Lower leg skin (tissue), 4 donors: ENCODE data around the gene APOD. TPM values are rescaled to one million over a fixed set of nuclear protein-coding genes. Genes with fewer than 3 reads are reported as not detected.

Source experiments
- DNase-seq, 2 donors: peaks; one replicate each; pipeline ENCODE4 v3.0.0-alpha.2; 2019; ENCODE audit warnings: low spot score in 2 of 2
- H3K4me3 ChIP-seq: fragments of 200-600 bp; sonication (generic); 2 replicates; pipeline ENCODE4 v1.5.1; 2017; ENCODE audit warnings: mild to moderate bottlenecking, low read depth; ENCODE audit not compliant: poor library complexity, severe bottlenecking
- POLR2A ChIP-seq, 2 donors: fragments of 450-650 bp; IDR thresholded peaks; one replicate each; pipeline ENCODE4 v1.6.1; 2016 to 2017; ENCODE audit warnings: antibody characterized with exemption in 2 of 2, mild to moderate bottlenecking in 1 of 2, moderate library complexity in 1 of 2
- WGBS, 2 donors: methylation state at CpG; one replicate each; pipeline ENCODE4 v1.1.5; 2018; 5-methylcytosine and 5-hydroxymethylcytosine counted together
- intact Hi-C: fragments of 100-400 bp; cut with DNase I; formaldehyde crosslinking; loops from one replicate; pipeline ENCODE4 v1.15.0; 2023; ENCODE audit warnings: low total_unique reads
- total RNA-seq, 4 donors: library from RNA; depleted of rRNA; stranded (reverse); fragments of >200 nt; gene quantifications; one replicate each; pipeline ENCODE4 v1.1.0, GENCODE V29; 2016
- TF ChIP-seq, protein P1 (sequence below), 3 donors: fragments of 450-650 bp; IDR thresholded peaks; one replicate each; pipeline ENCODE4 v1.5.1; 2016; ENCODE audit warnings: antibody characterized with exemption in 3 of 3, mild to moderate bottlenecking in 3 of 3, moderate library complexity in 2 of 3

Gene APOD
- total RNA-seq, 4 donors from 2014 or later: 201 to 766 (median 373) TPM

DNA sequence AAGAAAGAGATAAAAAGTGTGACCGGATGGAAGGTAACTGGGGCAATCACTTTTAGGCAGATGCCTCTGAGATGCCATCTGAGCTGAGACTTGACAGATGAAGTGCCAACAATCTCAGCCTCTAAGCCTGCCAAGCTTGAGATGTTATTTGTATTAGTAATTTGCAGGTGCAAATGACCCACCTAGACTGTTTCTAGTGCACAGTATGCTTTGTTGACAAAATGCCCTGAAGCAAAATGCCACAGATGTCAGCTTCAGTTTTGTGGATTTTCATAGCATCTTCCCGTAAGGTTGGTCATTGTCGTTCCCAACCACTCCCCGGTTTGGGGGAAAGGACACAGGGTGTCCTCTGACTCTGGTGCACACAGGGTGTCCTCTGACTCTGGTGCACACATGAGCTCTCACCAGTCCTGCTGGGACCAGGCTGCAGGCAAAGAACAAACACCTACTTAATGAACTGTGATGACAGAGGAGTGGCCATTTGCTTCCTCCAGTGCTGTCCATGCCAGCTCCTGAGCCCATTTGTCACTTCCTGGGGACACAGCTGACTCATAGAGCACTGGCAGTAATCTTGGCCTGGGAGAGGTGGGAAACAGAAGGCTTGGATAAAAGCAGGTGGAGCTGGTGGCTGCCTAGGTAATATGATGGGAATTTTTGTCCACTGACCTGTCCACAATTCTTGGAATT, 23.9 kb downstream of the APOD start:
- 81 to 83% methylated on average over 4 of the region's 4 CpGs for WGBS, 2 donors
- peak in 1 of 2 donors; percentile 60 for DNase-seq
- intact Hi-C loops: no loop called here
- TF ChIP-seq POLR2A (IDR thresholded peaks at IDR 0.05): no peak
- TF ChIP-seq, protein P1, sequence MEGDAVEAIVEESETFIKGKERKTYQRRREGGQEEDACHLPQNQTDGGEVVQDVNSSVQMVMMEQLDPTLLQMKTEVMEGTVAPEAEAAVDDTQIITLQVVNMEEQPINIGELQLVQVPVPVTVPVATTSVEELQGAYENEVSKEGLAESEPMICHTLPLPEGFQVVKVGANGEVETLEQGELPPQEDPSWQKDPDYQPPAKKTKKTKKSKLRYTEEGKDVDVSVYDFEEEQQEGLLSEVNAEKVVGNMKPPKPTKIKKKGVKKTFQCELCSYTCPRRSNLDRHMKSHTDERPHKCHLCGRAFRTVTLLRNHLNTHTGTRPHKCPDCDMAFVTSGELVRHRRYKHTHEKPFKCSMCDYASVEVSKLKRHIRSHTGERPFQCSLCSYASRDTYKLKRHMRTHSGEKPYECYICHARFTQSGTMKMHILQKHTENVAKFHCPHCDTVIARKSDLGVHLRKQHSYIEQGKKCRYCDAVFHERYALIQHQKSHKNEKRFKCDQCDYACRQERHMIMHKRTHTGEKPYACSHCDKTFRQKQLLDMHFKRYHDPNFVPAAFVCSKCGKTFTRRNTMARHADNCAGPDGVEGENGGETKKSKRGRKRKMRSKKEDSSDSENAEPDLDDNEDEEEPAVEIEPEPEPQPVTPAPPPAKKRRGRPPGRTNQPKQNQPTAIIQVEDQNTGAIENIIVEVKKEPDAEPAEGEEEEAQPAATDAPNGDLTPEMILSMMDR (IDR thresholded peaks at IDR 0.05): no peak
- no peak overlapping the region for H3K4me3 ChIP-seq

DNA sequence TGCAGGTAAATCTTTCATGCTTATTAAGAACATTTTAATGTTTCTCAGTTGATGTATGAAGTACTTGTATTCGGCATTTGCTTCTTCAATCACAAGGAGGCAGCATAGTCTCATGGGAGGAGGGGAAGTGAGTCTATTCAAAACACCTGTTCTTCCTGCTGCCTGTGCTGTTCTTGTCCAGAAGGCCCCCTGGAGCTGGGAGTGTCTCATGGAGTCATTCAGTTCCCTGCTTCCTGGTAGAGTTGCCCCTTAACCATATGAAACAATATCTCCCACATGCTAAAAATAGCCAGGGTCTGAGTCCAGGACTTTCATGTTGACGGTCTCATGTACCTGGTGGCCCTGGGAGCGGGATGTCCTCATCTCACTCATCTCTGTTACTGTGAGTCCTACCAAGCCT, 25.1 kb downstream of the APOD start:
- H3K4me3 ChIP-seq: no peak overlapping the region
- WGBS, 2 donors: 57 to 69% methylated on average over 3 of the region's 3 CpGs
- DNase-seq: no peak
- no peak for TF ChIP-seq POLR2A (IDR thresholded peaks at IDR 0.05)
- intact Hi-C loops: no loop called here

DNA sequence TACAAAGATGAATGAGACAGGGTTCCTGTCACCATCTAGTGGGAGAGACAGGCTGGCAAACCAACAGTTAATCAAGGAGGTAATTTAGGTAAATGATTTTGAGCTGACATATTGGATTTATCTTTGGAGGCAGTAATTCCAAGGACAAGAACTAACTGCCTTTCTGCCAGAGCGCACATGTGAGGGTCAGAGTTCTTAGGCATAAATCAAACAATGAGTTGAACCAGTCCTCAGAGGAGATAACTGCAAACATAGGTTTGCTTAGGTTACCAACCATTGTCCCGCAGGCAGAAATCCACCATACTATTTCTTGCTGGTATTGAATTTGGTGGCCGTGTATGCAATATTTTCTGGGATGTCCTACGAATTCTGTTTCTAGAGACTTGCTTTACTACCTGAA, 26.4 kb downstream of the APOD start:
- no peak overlapping the region for H3K4me3 ChIP-seq
- intact Hi-C loops: no loop called here
- 80 to 81% methylated on average over 4 of the region's 4 CpGs for WGBS, 2 donors
- TF ChIP-seq, protein P1 (IDR thresholded peaks at IDR 0.05): no peak
- TF ChIP-seq POLR2A (IDR thresholded peaks at IDR 0.05): no peak
- DNase-seq: no peak

DNA sequence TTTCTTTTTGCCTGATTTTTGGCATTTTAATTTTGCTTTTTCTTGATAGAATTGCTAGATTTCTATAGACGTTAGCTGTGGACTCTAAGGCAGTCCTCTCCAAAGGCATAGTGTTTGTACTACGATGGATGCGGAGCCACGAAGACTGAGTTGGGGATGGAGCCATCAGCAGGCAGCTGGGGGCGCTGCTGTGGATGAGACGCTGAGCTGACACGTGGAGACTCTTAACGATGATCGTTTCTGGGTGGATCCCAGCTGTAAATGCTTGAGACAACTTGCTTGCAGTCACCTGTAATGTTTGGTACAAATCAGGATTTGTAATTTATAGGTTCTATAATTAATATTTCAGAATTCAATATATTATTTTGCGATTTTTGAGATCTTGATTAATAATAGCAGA, 27.4 kb downstream of the APOD start:
- whole genome bisulfite sequencing, 2 donors: 43% methylated on average over 10 of the region's 10 CpGs

DNA sequence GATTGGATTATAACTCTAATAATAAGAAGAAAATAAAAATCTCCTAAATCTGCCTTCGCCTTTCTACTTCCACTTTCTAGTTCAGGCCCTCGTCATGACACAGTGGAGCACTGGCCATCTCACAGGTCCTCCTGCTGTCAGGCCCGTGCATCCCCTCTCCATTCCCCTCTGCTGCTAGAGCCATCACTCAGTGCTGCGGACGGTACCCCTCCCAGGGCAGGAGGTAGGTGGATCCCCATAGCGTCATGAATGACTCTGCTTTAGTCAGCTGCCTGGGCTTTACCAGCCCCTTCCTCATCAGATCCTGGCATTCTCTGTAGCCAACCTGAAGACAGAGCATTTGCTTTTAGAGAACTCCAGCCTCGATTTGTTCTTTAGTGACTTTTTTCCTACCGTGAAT, 28.6 kb downstream of the APOD start:
- intact Hi-C loops: no loop called here
- H3K4me3 ChIP-seq: no peak overlapping the region
- 77 to 78% methylated on average over 8 of the region's 8 CpGs for WGBS, 2 donors
- DNase-seq: no peak
- TF ChIP-seq POLR2A (IDR thresholded peaks at IDR 0.05): no peak
- TF ChIP-seq, protein P1 (IDR thresholded peaks at IDR 0.05): no peak

More for the DNA sequence above, 27.4 kb downstream of the APOD start:
- intact Hi-C loops: no loop called here
- no peak for DNase-seq
- TF ChIP-seq, protein P1 (IDR thresholded peaks at IDR 0.05): no peak
- no peak overlapping the region for H3K4me3 ChIP-seq

DNA sequence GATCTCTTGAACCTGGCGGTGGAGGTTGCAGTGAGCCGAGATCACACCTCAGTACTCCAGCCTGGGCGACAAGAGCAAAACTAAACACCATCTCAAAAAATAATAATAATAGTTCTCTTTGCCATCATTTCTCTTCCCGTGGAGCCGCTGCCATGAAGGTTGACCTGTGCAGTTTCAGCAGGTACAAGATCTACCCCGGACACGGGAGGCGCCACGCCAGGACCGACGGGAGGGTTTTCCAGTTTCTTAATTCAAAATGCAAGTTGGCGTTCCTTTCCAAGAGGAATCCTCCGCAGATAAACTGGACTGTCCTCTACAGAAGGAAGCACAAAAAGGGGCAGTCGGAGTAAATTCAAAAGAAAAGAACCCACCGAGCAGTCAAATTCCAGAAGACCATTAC, 29.3 kb downstream of the APOD start:
- TF ChIP-seq, protein P1 (IDR thresholded peaks at IDR 0.05): no peak
- TF ChIP-seq POLR2A (IDR thresholded peaks at IDR 0.05): no peak
- 94 to 95% methylated on average over 15 of the region's 15 CpGs for WGBS, 2 donors
- intact Hi-C loops: no loop called here
- DNase-seq: no peak
- no peak overlapping the region for H3K4me3 ChIP-seq
